Kidney capillary endothelial cell (primary cell): ENCODE data around the gene RTCB.

Experiments used
- DNase-seq: peaks from one replicate; pipeline ENCODE4 v3.0.0-alpha.2; 2018; ENCODE audit warnings: low spot score

RTCB gene

DNA sequence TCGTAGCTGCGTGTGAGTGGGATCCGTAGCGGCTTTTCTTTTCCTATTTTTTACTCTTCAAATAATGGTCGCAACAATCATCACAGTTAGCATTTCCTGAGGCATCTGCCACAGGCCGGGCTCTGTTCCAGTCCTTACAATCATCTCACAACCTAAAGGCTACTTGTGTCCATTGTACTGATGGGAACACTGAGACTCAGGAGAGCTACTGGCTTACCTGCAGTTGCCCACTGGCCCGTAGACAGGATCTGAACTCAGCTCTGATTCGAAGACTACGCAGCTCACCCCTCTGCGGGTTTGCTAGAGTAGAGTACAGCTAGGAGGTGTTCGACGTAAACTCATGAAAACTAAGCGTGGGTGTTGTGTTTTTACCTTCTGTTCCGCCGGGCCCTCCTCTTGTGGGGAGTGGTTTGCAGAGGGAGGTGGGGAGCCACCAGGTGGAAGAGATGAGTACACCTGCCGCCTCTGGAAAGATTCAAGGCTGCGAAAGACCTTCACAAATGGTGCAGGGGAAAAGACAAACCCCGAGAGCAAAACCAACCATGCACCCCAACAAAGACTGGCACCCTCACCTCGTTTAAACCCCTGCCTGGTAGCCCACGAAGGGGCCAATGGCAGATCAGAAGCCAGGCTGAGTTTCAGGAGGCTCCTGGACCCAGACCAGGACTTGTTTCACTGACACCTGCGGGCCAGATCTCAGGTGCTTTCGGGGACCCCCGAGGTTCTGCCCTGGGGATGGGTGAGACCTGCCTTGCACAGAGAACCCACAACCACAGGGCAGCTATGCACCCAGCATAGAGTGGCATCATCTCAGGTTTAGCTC is 72.6 kb downstream of the RTCB start:
- DNase-seq: no peak

DNA sequence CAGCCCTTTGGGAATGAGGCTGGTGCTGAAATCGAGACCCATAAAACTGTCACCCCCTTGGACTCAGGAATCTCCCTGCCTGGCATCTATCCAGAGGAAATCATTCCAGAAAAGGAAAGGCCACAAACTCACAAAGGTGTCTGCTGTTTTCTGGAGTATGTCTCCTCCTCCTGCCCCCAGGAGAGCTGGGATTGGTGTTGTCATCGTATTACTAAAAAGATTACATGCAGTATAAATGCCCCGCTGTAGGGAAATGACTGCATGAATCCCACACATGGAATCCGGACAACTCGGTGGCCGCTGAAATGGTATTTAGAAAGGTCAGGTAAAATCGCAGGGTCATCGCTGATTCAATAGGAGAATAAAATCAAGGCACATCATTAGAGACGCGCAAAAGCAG is 73.3 kb downstream of the RTCB start:
- DNase-seq: no peak
